Measurements from ENCODE around the gene LINC00632.

LINC00632 gene

GRCh38 chrX:140723121-140723715 is 13.7 kb downstream of the LINC00632 start:
- Histone ChIP-seq H3K9me2 (replicated peaks; ENCODE audit: low read depth, low read length) (no peaks in the 10 kb centered on the region), H3K79me2 (ENCODE audit: insufficient read depth, low read length) (no peaks in the 10 kb centered on the region), H3K4me3 (ENCODE audit: low read length, poor library complexity, severe bottlenecking) (no peak overlapping the region), H3K4me2 (ENCODE audit: low read depth, low read length, poor library complexity, severe bottlenecking) (no peak overlapping the region), H2AFZ (ENCODE audit: low read length) (no peak overlapping the region), H3F3A (ENCODE audit: low read depth) (no peaks in the 10 kb centered on the region), H3K9ac (ENCODE audit: low read depth, low read length, poor library complexity, severe bottlenecking) (no peak overlapping the region), H3K27me3 (ENCODE audit: insufficient read depth, low read length, poor library complexity, severe bottlenecking) (no peaks in the 10 kb centered on the region), H4K20me1 (ENCODE audit: insufficient read depth, low read length, poor library complexity, severe bottlenecking) (no peaks in the 10 kb centered on the region), H3K36me3 (ENCODE audit: insufficient read depth, low read length) (no peaks in the 10 kb centered on the region), H3K4me1 (ENCODE audit: insufficient read depth, low read length, poor library complexity, severe bottlenecking) (no peaks in the 10 kb centered on the region), H3K9me3 (ENCODE audit: insufficient read depth, low read depth, low read length) (no peaks in the 10 kb centered on the region)
- TF ChIP-seq CTCF (conservative IDR thresholded peaks at IDR 0.05; ENCODE audit: low read length) (no peak), EZH2phosphoT487 (IDR thresholded peaks at IDR 0.05; ENCODE audit: borderline replicate concordance) (no peak)

- H3K9ac ChIP-seq (ENCODE audit: low read depth, low read length, poor library complexity, severe bottlenecking), result no peak overlapping the region
- no peak overlapping the region for H3K4me3 ChIP-seq (ENCODE audit: low read length, poor library complexity, severe bottlenecking)
- H3F3A ChIP-seq (ENCODE audit: low read depth), result no peaks in the 10 kb centered on the region
- H3K4me1 ChIP-seq (ENCODE audit: insufficient read depth, low read length, poor library complexity, severe bottlenecking), result no peaks in the 10 kb centered on the region
- H2AFZ ChIP-seq (ENCODE audit: low read length), result no peak overlapping the region
- no peaks in the 10 kb centered on the region for H4K20me1 ChIP-seq (ENCODE audit: insufficient read depth, low read length, poor library complexity, severe bottlenecking)
- no peaks in the 10 kb centered on the region for H3K36me3 ChIP-seq (ENCODE audit: insufficient read depth, low read length)
- TF ChIP-seq EZH2phosphoT487 (IDR thresholded peaks at IDR 0.05; ENCODE audit: borderline replicate concordance) (no peak), CTCF (conservative IDR thresholded peaks at IDR 0.05; ENCODE audit: low read length) (no peak)
- no peak overlapping the region for H3K4me2 ChIP-seq (ENCODE audit: low read depth, low read length, poor library complexity, severe bottlenecking)
- H3K9me3 ChIP-seq (ENCODE audit: insufficient read depth, low read depth, low read length), result no peaks in the 10 kb centered on the region
- no peaks in the 10 kb centered on the region for H3K9me2 ChIP-seq (replicated peaks; ENCODE audit: low read depth, low read length)
- H3K27me3 ChIP-seq (ENCODE audit: insufficient read depth, low read length, poor library complexity, severe bottlenecking), result no peaks in the 10 kb centered on the region
- no peaks in the 10 kb centered on the region for H3K79me2 ChIP-seq (ENCODE audit: insufficient read depth, low read length)
Observed at GRCh38 chrX:140724309-140724708, 14.8 kb downstream of the LINC00632 start.

GRCh38 chrX:140724736-140725135 is 15.2 kb downstream of the LINC00632 start:
- H3K27me3 ChIP-seq (ENCODE audit: insufficient read depth, low read length, poor library complexity, severe bottlenecking), result no peaks in the 10 kb centered on the region
- H2AFZ ChIP-seq (ENCODE audit: low read length), result no peak overlapping the region
- H4K20me1 ChIP-seq (ENCODE audit: insufficient read depth, low read length, poor library complexity, severe bottlenecking), result no peaks in the 10 kb centered on the region
- H3F3A ChIP-seq (ENCODE audit: low read depth), result no peaks in the 10 kb centered on the region
- no peaks in the 10 kb centered on the region for H3K79me2 ChIP-seq (ENCODE audit: insufficient read depth, low read length)
- no peak overlapping the region for H3K4me3 ChIP-seq (ENCODE audit: low read length, poor library complexity, severe bottlenecking)
- no peaks in the 10 kb centered on the region for H3K9me3 ChIP-seq (ENCODE audit: insufficient read depth, low read depth, low read length)
- H3K9ac ChIP-seq (ENCODE audit: low read depth, low read length, poor library complexity, severe bottlenecking), result no peak overlapping the region
- H3K4me2 ChIP-seq (ENCODE audit: low read depth, low read length, poor library complexity, severe bottlenecking), result no peak overlapping the region
- TF ChIP-seq CTCF (conservative IDR thresholded peaks at IDR 0.05; ENCODE audit: low read length) (no peak), EZH2phosphoT487 (IDR thresholded peaks at IDR 0.05; ENCODE audit: borderline replicate concordance) (no peak)
- H3K4me1 ChIP-seq (ENCODE audit: insufficient read depth, low read length, poor library complexity, severe bottlenecking), result no peaks in the 10 kb centered on the region
- no peaks in the 10 kb centered on the region for H3K9me2 ChIP-seq (replicated peaks; ENCODE audit: low read depth, low read length)
- H3K36me3 ChIP-seq (ENCODE audit: insufficient read depth, low read length), result no peaks in the 10 kb centered on the region

Measured in Loucy (cell line).